ENCODE measurements around the gene DDTL. TPM values are rescaled to one million over a fixed set of nuclear protein-coding genes. Genes with fewer than 3 reads are reported as not detected.

Gene DDTL
- total and polyA plus RNA-seq, 2 donors (not counting 3 experiments of a cell fraction or from before 2014, with no cell fraction given): 0.57 to 2.7 TPM

DNA sequence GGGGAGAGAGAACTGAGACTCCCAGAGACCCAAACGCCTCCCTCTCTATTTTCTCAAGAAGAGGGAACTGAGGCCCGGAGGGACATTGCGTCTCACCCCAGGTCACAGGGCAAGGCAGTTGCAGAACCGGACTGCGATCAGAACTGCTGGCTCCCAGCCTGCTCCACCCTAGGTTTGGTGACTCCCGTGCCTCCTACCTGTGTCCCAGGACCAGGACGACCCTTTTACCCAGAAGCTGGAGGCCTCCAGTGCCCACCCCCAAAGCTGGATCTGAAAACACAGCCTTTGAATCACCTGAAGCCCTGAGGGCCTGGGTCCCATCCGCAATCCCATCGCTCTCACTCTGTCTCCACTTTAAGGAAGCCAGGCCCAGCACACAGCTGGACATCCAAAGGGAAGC, 37.2 kb downstream of the DDTL start:
- dilution Hi-C loops (cut with MboI; ENCODE audit: extremely low pct_ligation_motif_present, low sequenced_read_pairs): no loop called here
- FAIRE-seq: no peak

DNA sequence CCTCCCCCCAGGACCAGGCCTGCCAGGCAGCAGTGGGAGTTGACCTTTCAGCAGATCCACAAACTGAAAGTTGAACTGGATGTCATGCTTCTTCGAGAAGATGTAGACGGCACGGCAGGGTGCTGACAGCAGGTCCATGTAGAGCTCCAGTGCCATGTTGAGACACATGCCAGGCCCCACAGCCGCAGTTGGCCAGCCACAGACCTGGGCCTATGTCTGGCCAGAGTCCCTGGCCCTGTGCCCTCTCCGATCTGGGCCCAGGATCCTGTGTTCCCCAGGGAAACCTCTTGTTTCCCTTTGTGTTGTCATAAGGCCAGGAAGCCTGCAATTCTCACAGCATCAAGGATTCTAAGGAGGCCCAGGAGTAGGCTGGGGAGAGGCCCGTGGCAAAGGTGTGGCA, 38.5 kb downstream of the DDTL start, which contains the start of gene GSTT4:
GSTT4 (minus strand) TSS at position 253 of the 400 bp plus-strand sequence; CDS start at position 156, 97 bp downstream.
- POLR2A ChIA-PET: no interaction called here
- intact Hi-C loops (cut with micrococcal nuclease): no loop called here

More for the DNA sequence above, 37.2 kb downstream of the DDTL start:
- no peak overlapping the region for H3K27ac ChIP-seq (ENCODE audit: insufficient read depth, low read depth, low read length)
- no peak overlapping the region for H3K4me2 ChIP-seq (ENCODE audit: insufficient read depth, low read length)
- no peaks in the 10 kb centered on the region for H3K36me3 ChIP-seq (ENCODE audit: control insufficient read depth in 2 of 2, extremely low read depth in 1 of 2, insufficient read depth in 2 of 2, low read length in 2 of 2)
- no peaks in the 10 kb centered on the region for H4K20me1 ChIP-seq (replicated peaks; ENCODE audit: control insufficient read depth, extremely low read depth, insufficient read depth, low read length)
- no peak overlapping the region for H2AFZ ChIP-seq (ENCODE audit: low read depth, low read length)
- intact Hi-C loops (cut with micrococcal nuclease): no loop called here
- H3K9ac ChIP-seq (replicated peaks; ENCODE audit: extremely low read depth, insufficient read depth, low read length): no peak overlapping the region
- no peaks in the 10 kb centered on the region for H3K79me2 ChIP-seq (ENCODE audit: control insufficient read depth, insufficient read depth, low read length)
- ChIA-PET POLR2A (no interaction called here), CTCF (interaction anchor here (1.0 to 1.3 kb wide), 2 partner anchors 143 to 171 kb away, joined by 3 to 4 read pairs; no protein-coding TSS in a partner anchor)
- DNase-seq (ENCODE audit: low read depth, low spot score): no peak
- H3K4me1 ChIP-seq (ENCODE audit: control insufficient read depth, extremely low read depth, insufficient read depth, low read length): no peaks in the 10 kb centered on the region
- H3K9me3 ChIP-seq (replicated peaks; ENCODE audit: control insufficient read depth, insufficient read depth, low read length): no peaks in the 10 kb centered on the region
- TF ChIP-seq MYC (IDR thresholded peaks at IDR 0.05; ENCODE audit: low read depth, low read length): no peak
- no peak for TF ChIP-seq GATA2 (IDR thresholded peaks at IDR 0.05; ENCODE audit: insufficient read depth, insufficient read length, low read depth, low read length)
- TF ChIP-seq, protein P1, sequence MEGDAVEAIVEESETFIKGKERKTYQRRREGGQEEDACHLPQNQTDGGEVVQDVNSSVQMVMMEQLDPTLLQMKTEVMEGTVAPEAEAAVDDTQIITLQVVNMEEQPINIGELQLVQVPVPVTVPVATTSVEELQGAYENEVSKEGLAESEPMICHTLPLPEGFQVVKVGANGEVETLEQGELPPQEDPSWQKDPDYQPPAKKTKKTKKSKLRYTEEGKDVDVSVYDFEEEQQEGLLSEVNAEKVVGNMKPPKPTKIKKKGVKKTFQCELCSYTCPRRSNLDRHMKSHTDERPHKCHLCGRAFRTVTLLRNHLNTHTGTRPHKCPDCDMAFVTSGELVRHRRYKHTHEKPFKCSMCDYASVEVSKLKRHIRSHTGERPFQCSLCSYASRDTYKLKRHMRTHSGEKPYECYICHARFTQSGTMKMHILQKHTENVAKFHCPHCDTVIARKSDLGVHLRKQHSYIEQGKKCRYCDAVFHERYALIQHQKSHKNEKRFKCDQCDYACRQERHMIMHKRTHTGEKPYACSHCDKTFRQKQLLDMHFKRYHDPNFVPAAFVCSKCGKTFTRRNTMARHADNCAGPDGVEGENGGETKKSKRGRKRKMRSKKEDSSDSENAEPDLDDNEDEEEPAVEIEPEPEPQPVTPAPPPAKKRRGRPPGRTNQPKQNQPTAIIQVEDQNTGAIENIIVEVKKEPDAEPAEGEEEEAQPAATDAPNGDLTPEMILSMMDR (IDR thresholded peaks at IDR 0.05; ENCODE audit: extremely low read depth in 1 of 2, insufficient read depth in 1 of 2, low read depth in 1 of 2, low read length in 2 of 2): no peak
- TF ChIP-seq POLR2A (IDR thresholded peaks at IDR 0.05; ENCODE audit: low read depth, low read length): no peak
- no peak for TF ChIP-seq JUN (IDR thresholded peaks at IDR 0.05; ENCODE audit: borderline replicate concordance, insufficient read depth, insufficient read length, low read depth)
- BruUV-seq (replicated peaks): no TSS peak
- no peaks in the 10 kb centered on the region for H3K27me3 ChIP-seq (ENCODE audit: control insufficient read depth in 2 of 2, insufficient read depth in 2 of 2, low read length in 2 of 2)
- no peak overlapping the region for H3K4me3 ChIP-seq (replicated peaks in 1 of 3; ENCODE audit: insufficient read depth in 1 of 3, low read depth in 1 of 3, low read length in 3 of 3)
- H3K9me1 ChIP-seq (replicated peaks; ENCODE audit: control insufficient read depth, extremely low read depth, insufficient read depth, low read length): no peaks in the 10 kb centered on the region

More for the DNA sequence above, 38.5 kb downstream of the DDTL start, which contains the start of gene GSTT4:
- Histone ChIP-seq H3K4me3 (replicated peaks in 1 of 3; ENCODE audit: insufficient read depth in 1 of 3, low read depth in 1 of 3, low read length in 3 of 3) (no peak within 1 kb of the TSS), H3K36me3 (ENCODE audit: control insufficient read depth in 2 of 2, extremely low read depth in 1 of 2, insufficient read depth in 2 of 2, low read length in 2 of 2) (no peaks in the 10 kb centered on the region), H3K27ac (ENCODE audit: insufficient read depth, low read depth, low read length) (no peak within 1 kb of the TSS), H3K9me1 (replicated peaks; ENCODE audit: control insufficient read depth, extremely low read depth, insufficient read depth, low read length) (no peaks in the 10 kb centered on the region), H2AFZ (ENCODE audit: low read depth, low read length) (no peak within 1 kb of the TSS), H3K9me3 (replicated peaks; ENCODE audit: control insufficient read depth, insufficient read depth, low read length) (no peaks in the 10 kb centered on the region), H3K4me1 (ENCODE audit: control insufficient read depth, extremely low read depth, insufficient read depth, low read length) (no peaks in the 10 kb centered on the region), H3K4me2 (ENCODE audit: insufficient read depth, low read length) (no peak within 1 kb of the TSS), H4K20me1 (replicated peaks; ENCODE audit: control insufficient read depth, extremely low read depth, insufficient read depth, low read length) (no peaks in the 10 kb centered on the region), H3K79me2 (ENCODE audit: control insufficient read depth, insufficient read depth, low read length) (no peaks in the 10 kb centered on the region), H3K27me3 (ENCODE audit: control insufficient read depth in 2 of 2, insufficient read depth in 2 of 2, low read length in 2 of 2) (no peaks in the 10 kb centered on the region), H3K9ac (replicated peaks; ENCODE audit: extremely low read depth, insufficient read depth, low read length) (no peak within 1 kb of the TSS)
- CTCF ChIA-PET: interaction anchor here (0.6 to 1.1 kb wide), 2 partner anchors 42 to 520 kb away, joined by 3 read pairs; no protein-coding TSS in a partner anchor
- no peak for DNase-seq (ENCODE audit: low read depth, low spot score)
- no peak for FAIRE-seq
- BruUV-seq (replicated peaks): no TSS peak
- dilution Hi-C loops (cut with MboI; ENCODE audit: extremely low pct_ligation_motif_present, low sequenced_read_pairs): no loop called here
- TF ChIP-seq POLR2A (IDR thresholded peaks at IDR 0.05; ENCODE audit: low read depth, low read length): no peak
- TF ChIP-seq EZH2 (IDR thresholded peaks at IDR 0.05; ENCODE audit: borderline replicate concordance, low read depth, low read length, severe bottlenecking): no peak
- TF ChIP-seq, protein P1 (IDR thresholded peaks at IDR 0.05; ENCODE audit: extremely low read depth in 1 of 2, insufficient read depth in 1 of 2, low read depth in 1 of 2, low read length in 2 of 2): no peak
- no peak for TF ChIP-seq FOS (IDR thresholded peaks at IDR 0.05; ENCODE audit: borderline replicate concordance, insufficient read depth, low read length)
- TF ChIP-seq MYC (IDR thresholded peaks at IDR 0.05; ENCODE audit: low read depth, low read length): no peak
- no peak for TF ChIP-seq JUN (IDR thresholded peaks at IDR 0.05; ENCODE audit: borderline replicate concordance, insufficient read depth, insufficient read length, low read depth)
- no peak for TF ChIP-seq POLR2AphosphoS5 (IDR thresholded peaks at IDR 0.05; ENCODE audit: insufficient read depth, low read depth, low read length)
- no peak for TF ChIP-seq GATA2 (IDR thresholded peaks at IDR 0.05; ENCODE audit: insufficient read depth, insufficient read length, low read depth, low read length)
- TF ChIP-seq, protein P2, sequence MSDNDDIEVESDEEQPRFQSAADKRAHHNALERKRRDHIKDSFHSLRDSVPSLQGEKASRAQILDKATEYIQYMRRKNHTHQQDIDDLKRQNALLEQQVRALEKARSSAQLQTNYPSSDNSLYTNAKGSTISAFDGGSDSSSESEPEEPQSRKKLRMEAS (IDR thresholded peaks at IDR 0.05; ENCODE audit: insufficient read depth, insufficient read length): no peak
